HAP-1 (cell line): Measurements from ENCODE around the gene RNF32.
"Not testable (repeated sequence)": the region's sequence is repeated elsewhere in the genome, so short reads cannot be mapped to it uniquely, and the experiment has no call there.

ENCODE experiments used
- DNase-seq, 2 experiments: peaks; one replicate each; pipeline ENCODE4 v3.0.0-alpha.2; 2016 to 2020; ENCODE audit warnings: low spot score in 2 of 2
- H3K27me3 ChIP-seq: fragments of 250-450 bp; sonication (Bioruptor Pico); 2 replicates; pipeline ENCODE4 v1.5.1; 2020; ENCODE audit warnings: low read depth, mild to moderate bottlenecking, moderate library complexity
- H3K36me3 ChIP-seq: fragments of 250-450 bp; sonication (Bioruptor Pico); replicated peaks from 2 replicates; pipeline ENCODE4 v1.5.1; 2020; ENCODE audit warnings: mild to moderate bottlenecking
- H3K4me1 ChIP-seq: fragments of 250-450 bp; sonication (Bioruptor Pico); 2 replicates; pipeline ENCODE4 v1.5.1; 2020; ENCODE audit warnings: mild to moderate bottlenecking
- H3K4me3 ChIP-seq: fragments of 250-450 bp; sonication (Bioruptor Pico); 2 replicates; pipeline ENCODE4 v1.5.1; 2020; ENCODE audit warnings: mild to moderate bottlenecking, moderate library complexity
- H3K9me3 ChIP-seq: fragments of 250-450 bp; sonication (Bioruptor Pico); 2 replicates; pipeline ENCODE4 v1.5.1; 2020; ENCODE audit warnings: mild to moderate bottlenecking, moderate library complexity
- in situ Hi-C: fragments of 300-500 bp; cut with MboI; formaldehyde crosslinking; loops from 3 replicates; pipeline ENCODE4 v1.14.3; 2020; ENCODE audit warnings: low sequenced_read_pairs, inconsistent platforms, mixed read lengths

The RNF32 gene

GRCh38 chr7:156619488-156620290, 20.9 kb upstream of the RNF32 start:
- H3K4me1 ChIP-seq, H3K27me3 ChIP-seq, in situ Hi-C loops: not testable (repeated sequence)

GRCh38 chr7:156620291-156620675, 20.3 kb upstream of the RNF32 start:
- H3K36me3 ChIP-seq, result no peaks in the 10 kb centered on the region
- in situ Hi-C loops, result no loop called here
- peaks cover 5% of the 10 kb centered on the region for H3K4me1 ChIP-seq
- no peaks in the 10 kb centered on the region; the same call in 1 of the 2 replicates for H3K9me3 ChIP-seq
- H3K27me3 ChIP-seq, result no peaks in the 10 kb centered on the region
- DNase-seq, result peak in 1 of 2 experiments; percentile 68
- no peak overlapping the region for H3K4me3 ChIP-seq

More at GRCh38 chr7:156619488-156620290, 20.9 kb upstream of the RNF32 start:
- peak in 1 of 2 experiments; percentile 23 for DNase-seq
- H3K9me3 ChIP-seq, H3K4me3 ChIP-seq, H3K36me3 ChIP-seq: not testable (repeated sequence)

- Histone ChIP-seq H3K27me3 (no peaks in the 10 kb centered on the region), H3K4me3 (no peak overlapping the region), H3K4me1 (peaks cover 5% of the 10 kb centered on the region), H3K9me3 (no peaks in the 10 kb centered on the region; the same call in 1 of the 2 replicates), H3K36me3 (no peaks in the 10 kb centered on the region)
- DNase-seq, result no peak
- in situ Hi-C loops, result no loop called here
Observed at GRCh38 chr7:156621652-156622051, 18.9 kb upstream of the RNF32 start.

GRCh38 chr7:156625580-156625979, 15.0 kb upstream of the RNF32 start:
- no peaks in the 10 kb centered on the region for H3K4me1 ChIP-seq
- no peak for DNase-seq
- H3K4me3 ChIP-seq, result no peak overlapping the region
- H3K36me3 ChIP-seq, result no peaks in the 10 kb centered on the region
- peaks cover 4% of the 10 kb centered on the region for H3K9me3 ChIP-seq
- H3K27me3 ChIP-seq, result no peaks in the 10 kb centered on the region
- in situ Hi-C loops, result no loop called here

- Histone ChIP-seq H3K36me3 (no peaks in the 10 kb centered on the region), H3K9me3 (peaks cover 4% of the 10 kb centered on the region), H3K4me3 (no peak overlapping the region), H3K4me1 (no peaks in the 10 kb centered on the region), H3K27me3 (no peaks in the 10 kb centered on the region)
- in situ Hi-C loops, result no loop called here
- no peak for DNase-seq
Observed at GRCh38 chr7:156626220-156626895, 14.2 kb upstream of the RNF32 start.

- DNase-seq, result no peak
- Histone ChIP-seq H3K9me3 (peaks cover 4% of the 10 kb centered on the region), H3K4me3 (no peak overlapping the region), H3K36me3 (no peaks in the 10 kb centered on the region), H3K27me3 (no peaks in the 10 kb centered on the region), H3K4me1 (no peaks in the 10 kb centered on the region)
- in situ Hi-C loops, result no loop called here
Observed at GRCh38 chr7:156628562-156628961, 12.0 kb upstream of the RNF32 start.

- no peaks in the 10 kb centered on the region for H3K27me3 ChIP-seq
- peaks cover 4% of the 10 kb centered on the region for H3K9me3 ChIP-seq
- in situ Hi-C loops, result no loop called here
- no peaks in the 10 kb centered on the region for H3K4me1 ChIP-seq
- no peaks in the 10 kb centered on the region for H3K36me3 ChIP-seq
- H3K4me3 ChIP-seq, result no peak overlapping the region
- no peak for DNase-seq
Observed at GRCh38 chr7:156629873-156630272, 10.7 kb upstream of the RNF32 start.

- in situ Hi-C loops, result no loop called here
- DNase-seq, result no peak
- H3K4me3 ChIP-seq, result no peak overlapping the region
- no peaks in the 10 kb centered on the region for H3K36me3 ChIP-seq
- no peaks in the 10 kb centered on the region for H3K9me3 ChIP-seq
- no peaks in the 10 kb centered on the region for H3K27me3 ChIP-seq
- no peaks in the 10 kb centered on the region for H3K4me1 ChIP-seq
Observed at GRCh38 chr7:156634117-156634516, 6.5 kb upstream of the RNF32 start.

GRCh38 chr7:156635529-156636385, 4.8 kb upstream of the RNF32 start:
- H3K36me3 ChIP-seq, result no peaks in the 10 kb centered on the region
- H3K9me3 ChIP-seq, result no peaks in the 10 kb centered on the region
- H3K4me1 ChIP-seq, result no peaks in the 10 kb centered on the region
- DNase-seq, result no peak
- H3K4me3 ChIP-seq, result no peak overlapping the region
- H3K27me3 ChIP-seq, result no peaks in the 10 kb centered on the region
- in situ Hi-C loops, result no loop called here

GRCh38 chr7:156637093-156637492, 3.5 kb upstream of the RNF32 start:
- H3K4me1 ChIP-seq, H3K36me3 ChIP-seq, H3K27me3 ChIP-seq, in situ Hi-C loops, H3K9me3 ChIP-seq, H3K4me3 ChIP-seq, DNase-seq: not testable (repeated sequence)

- H3K27me3 ChIP-seq, result no peaks in the 10 kb centered on the region
- H3K4me3 ChIP-seq, result no peak overlapping the region
- H3K36me3 ChIP-seq, result no peaks in the 10 kb centered on the region
- H3K9me3 ChIP-seq, result no peaks in the 10 kb centered on the region
- no peak for DNase-seq
- in situ Hi-C loops, result no loop called here
- no peaks in the 10 kb centered on the region for H3K4me1 ChIP-seq
Observed at GRCh38 chr7:156638443-156639077, 2.0 kb upstream of the RNF32 start.

GRCh38 chr7:156639426-156640256, 933 bp upstream of the RNF32 start:
- in situ Hi-C loops, result no loop called here
- Histone ChIP-seq H3K27me3 (no peaks in the 10 kb centered on the region), H3K4me1 (no peaks in the 10 kb centered on the region), H3K36me3 (no peaks in the 10 kb centered on the region), H3K4me3 (no peak overlapping the region), H3K9me3 (no peaks in the 10 kb centered on the region)
- DNase-seq, result no peak
